Stimulated activated CD4-positive, alpha-beta T cell treated with anti-CD3 and anti-CD28 coated beads, TNF-alpha, amount 100 ng/mL, for 4 hours (primary cell): ENCODE results near the gene CNTNAP2.
"Not testable (repeated sequence)": the region's sequence is repeated elsewhere in the genome, so short reads cannot be mapped to it uniquely, and the experiment has no call there.

ENCODE experiments used
- DNase-seq, 3 experiments: peaks; one replicate each; pipeline ENCODE4 v3.0.0-alpha.2; 2020; ENCODE audit warnings: low read depth in 3 of 3

The CNTNAP2 gene

GRCh38 chr7:148021507-148022045 is 1905.0 kb downstream of the CNTNAP2 start:
- no peak for DNase-seq

GRCh38 chr7:148022832-148023231 is 1906.2 kb downstream of the CNTNAP2 start:
- no peak for DNase-seq

GRCh38 chr7:148026713-148027112 is 1910.1 kb downstream of the CNTNAP2 start:
- DNase-seq, result no peak

DNA sequence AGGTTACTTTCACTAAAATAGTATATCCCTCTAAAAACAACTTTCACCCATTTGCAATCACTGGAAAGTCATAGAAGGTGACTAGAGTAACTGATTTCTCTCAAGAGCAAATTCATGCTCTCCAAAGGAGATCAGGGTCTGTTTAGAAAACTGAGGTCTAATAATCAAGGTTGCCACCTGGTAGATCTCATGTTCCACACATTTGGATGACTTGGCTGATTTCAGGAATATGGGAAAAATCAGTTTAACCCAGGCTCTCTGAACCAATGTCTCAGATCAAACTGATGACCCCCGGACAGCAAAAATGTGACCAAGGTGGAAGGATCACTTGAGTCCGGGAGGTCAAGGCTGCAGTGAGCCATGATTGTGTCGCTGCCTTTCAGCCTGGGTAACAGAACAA is 1911.6 kb downstream of the CNTNAP2 start:
- DNase-seq, result no peak

GRCh38 chr7:148031019-148031418 is 1914.4 kb downstream of the CNTNAP2 start:
- DNase-seq, result no peak

GRCh38 chr7:148031811-148032210 is 1915.2 kb downstream of the CNTNAP2 start:
- no peak for DNase-seq

DNA sequence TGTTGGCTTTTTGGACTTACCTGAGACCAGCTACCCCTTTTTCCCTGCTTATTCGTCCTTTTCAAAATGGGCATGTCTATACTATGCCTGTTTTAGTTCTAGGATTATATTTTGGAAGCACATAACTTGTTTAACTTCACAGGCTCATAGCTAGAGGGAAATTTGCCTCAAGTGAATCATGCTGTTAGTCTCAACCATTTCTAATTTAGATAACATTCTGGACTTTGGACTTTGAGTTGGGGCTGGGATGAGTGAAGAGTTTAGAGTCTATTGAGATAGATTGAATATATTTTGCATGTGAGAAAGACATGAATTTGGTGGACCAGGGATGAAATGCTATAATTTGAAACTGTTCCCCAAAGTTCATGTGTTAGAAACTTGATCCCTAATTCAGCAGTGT is 1919.3 kb downstream of the CNTNAP2 start:
- DNase-seq, result no peak

GRCh38 chr7:148037044-148037443 is 1920.4 kb downstream of the CNTNAP2 start:
- no peak for DNase-seq

DNA sequence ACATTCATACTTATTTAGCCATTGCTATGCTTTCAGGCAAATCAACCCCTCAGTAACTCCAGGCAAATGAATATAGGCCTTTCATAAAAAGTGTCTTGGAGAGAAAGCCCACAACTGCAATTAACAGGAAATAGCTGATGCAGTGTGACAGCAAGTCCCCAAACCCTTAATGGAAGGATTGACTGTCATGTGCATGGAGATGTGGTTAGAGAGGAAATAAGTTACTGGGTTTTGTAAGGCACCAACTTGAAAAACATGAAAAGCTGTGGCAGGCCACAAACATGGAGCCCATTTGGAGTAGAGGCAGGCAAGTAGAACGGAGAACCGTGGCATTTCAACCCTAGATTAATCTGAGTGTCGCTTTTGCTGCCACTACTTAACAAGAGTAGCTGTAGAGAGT is 1924.6 kb downstream of the CNTNAP2 start:
- DNase-seq, result no peak

DNA sequence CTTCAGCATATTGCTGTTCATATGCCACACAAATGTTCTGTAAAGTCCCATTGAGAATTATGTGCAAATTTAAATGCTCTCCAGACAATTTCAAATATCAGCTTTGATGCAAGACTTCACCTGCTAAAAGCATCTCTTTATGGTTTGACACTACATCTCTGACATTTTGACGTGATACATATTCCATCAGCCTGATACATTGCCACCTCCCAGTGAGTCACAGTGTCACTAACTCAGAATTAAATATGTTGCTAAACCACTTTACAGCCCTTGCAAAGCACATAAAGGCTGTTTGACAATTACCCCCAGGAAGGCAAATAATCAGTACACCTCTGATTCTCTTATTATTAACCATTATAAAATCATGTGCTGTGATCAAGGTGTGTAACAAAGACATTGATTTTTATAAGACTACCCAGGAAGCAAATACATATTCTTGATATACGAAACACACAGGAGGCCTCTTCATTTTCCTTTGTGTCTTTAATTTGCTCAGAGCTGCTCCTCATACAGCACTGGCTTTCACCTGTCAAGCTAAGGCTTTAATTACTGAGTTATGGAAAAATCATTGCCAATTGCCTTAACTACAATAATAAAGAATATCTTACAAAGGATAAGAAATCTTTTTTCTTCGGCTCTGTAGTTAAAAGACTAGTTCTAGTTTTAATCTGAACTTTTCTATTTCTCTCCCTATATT is 1926.5 kb downstream of the CNTNAP2 start:
- DNase-seq, result no peak

- no peak for DNase-seq
Observed at GRCh38 chr7:148044173-148044572, 1927.6 kb downstream of the CNTNAP2 start.

DNA sequence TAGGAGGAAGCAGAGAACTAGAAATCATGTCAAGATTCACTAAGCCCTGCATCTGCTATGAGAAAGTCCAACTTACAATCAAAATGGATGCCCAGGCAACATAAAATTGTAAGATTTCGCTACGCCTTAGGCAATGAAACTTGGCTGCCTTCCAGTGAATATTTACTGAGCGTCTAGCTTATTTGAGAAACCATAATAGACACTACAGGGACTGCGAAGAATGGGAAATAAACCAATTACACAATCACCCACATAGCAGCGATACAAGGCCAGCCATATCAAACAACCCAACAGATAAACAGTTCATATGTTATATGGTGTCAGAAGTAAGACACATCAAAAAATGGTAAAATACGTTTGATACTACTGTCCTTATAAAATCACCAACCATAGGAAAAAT is 1928.9 kb downstream of the CNTNAP2 start:
- DNase-seq, result no peak

DNA sequence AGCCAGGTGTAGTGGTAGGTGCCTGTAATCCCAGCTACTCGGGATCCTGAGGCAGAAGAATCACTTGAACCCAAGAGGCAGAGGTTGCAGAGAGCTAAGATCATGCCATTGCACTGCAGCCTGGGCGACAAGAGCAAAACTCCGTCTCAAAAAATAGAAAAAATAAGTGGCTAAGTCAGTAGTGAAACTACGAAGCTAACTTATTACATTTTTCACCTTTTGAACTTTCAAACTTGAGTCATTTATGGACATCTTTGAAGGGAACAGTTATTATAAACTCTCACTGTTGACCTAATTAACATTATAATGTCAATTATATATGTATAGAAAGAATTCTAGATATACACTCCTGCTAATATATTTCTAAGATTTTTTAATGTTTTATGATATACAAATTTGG is 1932.5 kb downstream of the CNTNAP2 start:
- DNase-seq, result no peak

- no peak for DNase-seq
Observed at GRCh38 chr7:148050492-148051158, 1934.0 kb downstream of the CNTNAP2 start.

DNA sequence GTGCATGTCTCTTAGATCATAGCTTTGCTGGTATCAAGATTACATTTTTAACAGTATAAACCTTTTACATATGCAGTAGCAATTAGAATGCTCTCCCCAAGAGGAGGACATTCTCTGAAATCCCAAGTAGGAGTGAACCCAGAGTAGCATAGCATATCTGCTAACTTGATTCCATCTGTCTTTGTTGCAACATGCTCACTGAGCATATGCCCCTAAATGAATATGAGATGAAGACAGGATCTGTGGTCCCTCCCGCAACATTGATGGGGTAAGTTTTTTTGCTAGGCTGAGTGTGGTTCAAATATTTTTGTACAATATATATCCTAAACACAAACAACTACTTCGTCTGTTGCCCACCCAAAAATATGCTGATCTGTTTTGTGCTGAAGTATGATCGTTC is 1939.8 kb downstream of the CNTNAP2 start:
- DNase-seq, result no peak

DNA sequence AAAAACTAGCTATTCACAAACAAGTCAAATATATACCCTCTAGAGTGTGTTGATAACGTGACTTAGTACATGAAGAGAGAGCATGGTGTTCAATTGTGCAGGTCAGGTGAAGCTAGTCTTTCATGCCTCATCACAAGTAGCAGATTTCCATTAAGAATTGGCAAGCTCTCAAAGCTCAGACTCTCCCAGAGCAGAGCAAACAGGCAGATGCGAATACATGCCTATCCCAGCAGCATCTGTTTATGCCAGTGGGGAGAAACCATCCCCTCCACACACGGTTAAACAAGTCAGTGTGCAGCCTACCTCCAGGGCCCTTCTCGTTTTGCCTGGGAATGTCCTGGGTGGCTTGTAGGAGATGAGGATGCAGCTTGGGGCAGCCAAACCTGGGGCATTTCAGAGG is 1941.5 kb downstream of the CNTNAP2 start:
- DNase-seq, result no peak

- no peak for DNase-seq
Observed at GRCh38 chr7:148058753-148059152, 1942.2 kb downstream of the CNTNAP2 start.

- DNase-seq, result no peak
Observed at GRCh38 chr7:148060724-148061123, 1944.1 kb downstream of the CNTNAP2 start.

- DNase-seq, result not testable (repeated sequence)
Observed at GRCh38 chr7:148078111-148078510, 1961.5 kb downstream of the CNTNAP2 start.

DNA sequence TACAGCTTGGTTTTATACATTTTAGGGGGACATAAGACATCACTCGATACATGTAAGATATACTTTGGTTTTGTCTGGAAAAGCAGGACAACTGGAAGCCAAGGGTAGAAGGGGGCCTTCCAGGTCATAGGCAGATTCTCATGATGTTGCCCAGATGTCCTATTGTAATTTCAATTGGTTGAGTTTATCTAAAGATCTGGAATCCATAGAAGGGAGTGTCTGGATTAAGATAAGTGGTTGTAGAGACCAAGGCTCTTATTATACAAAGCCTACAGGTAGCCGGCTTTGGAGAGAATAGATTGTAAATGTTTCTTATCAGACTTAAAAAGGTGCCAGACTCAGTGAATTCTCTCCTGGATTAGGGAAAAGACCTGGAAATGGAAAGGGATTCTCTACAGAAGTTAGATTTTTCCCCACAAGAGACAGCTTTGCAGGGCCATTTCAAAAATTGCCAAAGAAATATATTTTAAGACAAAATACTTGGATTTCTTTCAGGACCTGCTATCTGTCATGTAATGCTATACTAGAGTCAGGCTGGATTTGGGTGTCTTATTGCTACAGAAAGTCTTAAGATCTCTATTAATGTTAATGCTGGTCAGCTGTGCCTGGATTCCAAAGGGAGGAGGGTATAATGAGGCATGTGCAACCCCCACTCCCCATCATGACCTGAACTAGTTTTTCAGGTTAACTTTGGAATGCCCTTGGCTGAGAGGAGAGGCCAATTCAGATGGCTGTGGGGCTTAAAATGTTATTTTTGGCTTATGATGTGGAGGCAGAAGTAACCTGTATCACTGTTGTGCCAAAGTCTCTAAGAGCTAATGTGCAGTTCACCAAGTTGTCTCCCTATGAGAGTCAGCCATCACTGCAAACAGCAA is 1962.8 kb downstream of the CNTNAP2 start:
- no peak for DNase-seq

- no peak for DNase-seq
Observed at GRCh38 chr7:148083448-148083847, 1966.8 kb downstream of the CNTNAP2 start.

DNA sequence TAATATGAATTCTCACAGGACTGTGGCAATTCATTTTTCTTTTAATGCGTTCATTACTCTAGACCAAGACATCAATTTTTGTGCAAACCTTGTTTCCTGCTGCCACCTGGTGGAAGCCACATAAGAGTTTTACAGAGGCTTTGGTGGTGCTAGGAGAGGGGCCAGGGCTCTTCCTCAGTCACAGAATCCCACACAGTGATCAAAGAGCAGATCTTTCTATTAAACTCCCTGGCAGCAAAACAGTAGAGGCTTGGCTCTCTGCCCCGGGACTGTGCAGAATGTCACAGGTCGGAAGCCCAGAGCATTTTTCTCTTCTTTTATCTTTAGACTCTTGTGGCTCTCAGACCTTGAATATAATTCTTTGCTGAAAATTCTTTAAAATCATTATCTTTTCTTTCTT is 1967.5 kb downstream of the CNTNAP2 start:
- no peak for DNase-seq
